Liver (tissue), 9 donors: ENCODE data around the gene ZCWPW1. TPM values are rescaled to one million over a fixed set of nuclear protein-coding genes. Genes with fewer than 3 reads are reported as not detected.
"Not testable (repeated sequence)": the region's sequence is repeated elsewhere in the genome, so short reads cannot be mapped to it uniquely, and the experiment has no call there.

Source experiments
- DNase-seq: peaks from one replicate; pipeline ENCODE4 v3.0.0-alpha.2; 2017; ENCODE audit warnings: low spot score
- H3K27ac ChIP-seq, 2 donors: one replicate each; pipeline ENCODE4 v1.7.0; 2013; ENCODE audit warnings: inconsistent platforms in 2 of 2, low read length in 2 of 2, control low read depth in 1 of 2, low read depth in 1 of 2, mild to moderate bottlenecking in 1 of 2
- H3K27me3 ChIP-seq, 4 donors: one replicate each; pipeline versions ENCODE4 v1.6.1 to v1.7.0; 2013; ENCODE audit warnings: low read length in 3 of 4, inconsistent platforms in 1 of 4, mild to moderate bottlenecking in 1 of 4, moderate library complexity in 1 of 4; ENCODE audit not compliant: control insufficient read depth in 4 of 4, insufficient read depth in 4 of 4
- H3K36me3 ChIP-seq, 4 donors: one replicate each; pipeline versions ENCODE4 v1.6.1 to v1.7.0; 2013; ENCODE audit warnings: low read length in 3 of 4, mild to moderate bottlenecking in 3 of 4, low read depth in 1 of 4, moderate library complexity in 1 of 4; ENCODE audit not compliant: control insufficient read depth in 4 of 4, insufficient read depth in 3 of 4
- H3K4me1 ChIP-seq, 4 donors: one replicate each; pipeline versions ENCODE4 v1.6.1 to v1.7.0; 2013; ENCODE audit warnings: low read length in 3 of 4, mild to moderate bottlenecking in 3 of 4, moderate library complexity in 1 of 4; ENCODE audit not compliant: control insufficient read depth in 4 of 4, insufficient read depth in 4 of 4
- H3K4me3 ChIP-seq, 3 donors: one replicate each; pipeline versions ENCODE4 v1.6.1 to v1.7.0; 2013; ENCODE audit warnings: low read length in 3 of 3, control low read depth in 1 of 3, low read depth in 1 of 3, mild to moderate bottlenecking in 1 of 3
- H3K9ac ChIP-seq, 2 donors: one replicate each; pipeline ENCODE4 v1.7.0; 2013; ENCODE audit warnings: low read length in 2 of 2, mild to moderate bottlenecking in 2 of 2, moderate library complexity in 2 of 2, control low read depth in 1 of 2, low read depth in 1 of 2
- H3K9me3 ChIP-seq, 4 donors: one replicate each; pipeline versions ENCODE4 v1.6.1 to v1.7.0; 2013; ENCODE audit warnings: low read length in 3 of 4; ENCODE audit not compliant: control insufficient read depth in 4 of 4
- EGR1 ChIP-seq, 2 donors: IDR thresholded peaks; 2 replicates each; pipeline ENCODE4 v1.6.1; 2016 to 2018; ENCODE audit warnings: antibody characterized with exemption in 2 of 2, low read depth in 2 of 2
- FOXA1 ChIP-seq: IDR thresholded peaks from 2 replicates; pipeline ENCODE4 v1.6.1; 2016; ENCODE audit warnings: antibody characterized with exemption
- FOXA2 ChIP-seq: IDR thresholded peaks from 2 replicates; pipeline ENCODE4 v1.6.1; 2016; ENCODE audit warnings: antibody characterized with exemption
- GABPA ChIP-seq, 2 donors: IDR thresholded peaks in 1 of 2; conservative IDR thresholded peaks in 1 of 2; 2 replicates each; pipeline ENCODE4 v1.6.1; 2016; ENCODE audit warnings: antibody characterized with exemption in 2 of 2, mild to moderate bottlenecking in 1 of 2, moderate library complexity in 1 of 2
- HNF4A ChIP-seq, 2 donors: conservative IDR thresholded peaks; 2 replicates each; pipeline ENCODE4 v1.6.1; 2016; ENCODE audit warnings: antibody characterized with exemption in 2 of 2, mild to moderate bottlenecking in 2 of 2
- HNF4G ChIP-seq: IDR thresholded peaks from 2 replicates; pipeline ENCODE4 v1.6.1; 2016; ENCODE audit warnings: antibody characterized with exemption
- JUND ChIP-seq, 2 donors: IDR thresholded peaks; 2 replicates each; pipeline ENCODE4 v1.6.1; 2016; ENCODE audit warnings: antibody characterized with exemption in 2 of 2
- NR2F2 ChIP-seq: IDR thresholded peaks from 2 replicates; pipeline ENCODE4 v1.6.1; 2016; ENCODE audit warnings: antibody characterized with exemption
- RAD21 ChIP-seq, 2 donors: IDR thresholded peaks; 2 replicates each; pipeline ENCODE4 v1.6.1; 2016; ENCODE audit warnings: antibody characterized with exemption in 2 of 2, mild to moderate bottlenecking in 2 of 2
- RXRA ChIP-seq, 2 donors: IDR thresholded peaks; 2 replicates each; pipeline ENCODE4 v1.6.1; 2017 to 2018; ENCODE audit warnings: antibody characterized with exemption in 2 of 2, mild to moderate bottlenecking in 1 of 2
- SP1 ChIP-seq: IDR thresholded peaks from 2 replicates; pipeline ENCODE4 v1.6.1; 2018; ENCODE audit warnings: antibody characterized with exemption, mild to moderate bottlenecking
- TAF1 ChIP-seq: conservative IDR thresholded peaks from 2 replicates; pipeline ENCODE4 v1.6.1; 2016; ENCODE audit warnings: antibody characterized with exemption, mild to moderate bottlenecking
- YY1 ChIP-seq: IDR thresholded peaks from 2 replicates; pipeline ENCODE4 v1.6.1; 2016; ENCODE audit warnings: antibody characterized with exemption, mild to moderate bottlenecking
- WGBS: extraction: QIAGEN DNeasy Blood & Tissue Kit; methylation state at CpG from one replicate; pipeline ENCODE4 v1.1.7; 2013; 5-methylcytosine and 5-hydroxymethylcytosine counted together
- polyA plus RNA-seq, 2 donors: library from polyadenylated mRNA; stranded (reverse) in 1 of 2; unstranded in 1 of 2; fragments of 200-250 nt in 1 of 2; fragments of >200 nt in 1 of 2; fragmentation: Nextera tagmentation in 1 of 2; extraction: Ambion mirVana in 1 of 2; gene quantifications; one replicate each; pipeline versions ENCODE4 v1.2.1 to v1.2.3, GENCODE V29; 2013 to 2015
- total RNA-seq, 2 donors: library from RNA; depleted of rRNA; stranded (reverse); fragments of >200 nt; gene quantifications; one replicate each; pipeline ENCODE4 v1.2.3, GENCODE V29; 2014
- TF ChIP-seq, protein P1 (sequence below): IDR thresholded peaks from 2 replicates; pipeline ENCODE4 v1.6.1; 2016; ENCODE audit warnings: antibody characterized with exemption
- TF ChIP-seq, protein P2 (sequence below): fragments of 150-350 bp; IDR thresholded peaks from 2 replicates; pipeline ENCODE4 v1.5.1; 2017; ENCODE audit warnings: improper control_type of control experiment, low read depth, low read length; ENCODE audit not compliant: missing input control
- donor health status: healthy.
- donor health status: healthy.
- donor health status: healthy.
- donor health status: healthy.
- donor health status: healthy.

Gene ZCWPW1
- total and polyA plus RNA-seq, 4 donors, result 1.4 to 3.3 (median 2.8) TPM

DNA sequence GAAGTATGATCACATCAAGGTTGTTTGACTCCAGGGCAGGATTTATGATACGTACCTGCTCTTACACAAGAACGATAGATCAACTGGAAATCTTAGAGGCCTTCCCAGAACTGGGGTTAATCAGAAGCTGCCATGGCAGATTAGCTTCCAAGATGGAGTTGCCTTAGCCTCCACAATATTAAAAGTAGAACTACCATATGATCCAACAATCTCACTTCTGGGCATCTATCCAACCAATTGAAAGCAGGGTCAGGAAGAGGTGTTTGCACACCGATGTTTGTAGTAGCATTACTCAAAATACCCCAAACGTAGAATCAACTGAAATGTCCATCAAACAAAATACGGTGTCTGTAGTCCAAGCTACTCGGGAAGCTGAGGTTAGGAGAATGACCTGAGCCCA, 64.0 kb downstream of the ZCWPW1 start:
- no peak overlapping the region for H3K4me3 ChIP-seq
- 60% methylated on average over 6 of the region's 6 CpGs for WGBS
- peaks cover 7 to 33% (median 24%) of the 10 kb centered on the region in 4 donors for H3K36me3 ChIP-seq
- H3K4me1 ChIP-seq, result no peaks in the 10 kb centered on the region
- no peak overlapping the region for H3K9ac ChIP-seq
- H3K9me3 ChIP-seq, result no peaks in the 10 kb centered on the region
- DNase-seq, result no peak
- no peaks in the 10 kb centered on the region for H3K27me3 ChIP-seq
- TF ChIP-seq NR2F2 (no peak), SP1 (no peak), TAF1 (no peak), JUND (IDR thresholded peaks at IDR 0.05) (no peak), YY1 (no peak), RAD21 (IDR thresholded peaks at IDR 0.05) (no peak)
- TF ChIP-seq, protein P1, sequence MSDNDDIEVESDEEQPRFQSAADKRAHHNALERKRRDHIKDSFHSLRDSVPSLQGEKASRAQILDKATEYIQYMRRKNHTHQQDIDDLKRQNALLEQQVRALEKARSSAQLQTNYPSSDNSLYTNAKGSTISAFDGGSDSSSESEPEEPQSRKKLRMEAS, result no peak
- no peak overlapping the region for H3K27ac ChIP-seq

DNA sequence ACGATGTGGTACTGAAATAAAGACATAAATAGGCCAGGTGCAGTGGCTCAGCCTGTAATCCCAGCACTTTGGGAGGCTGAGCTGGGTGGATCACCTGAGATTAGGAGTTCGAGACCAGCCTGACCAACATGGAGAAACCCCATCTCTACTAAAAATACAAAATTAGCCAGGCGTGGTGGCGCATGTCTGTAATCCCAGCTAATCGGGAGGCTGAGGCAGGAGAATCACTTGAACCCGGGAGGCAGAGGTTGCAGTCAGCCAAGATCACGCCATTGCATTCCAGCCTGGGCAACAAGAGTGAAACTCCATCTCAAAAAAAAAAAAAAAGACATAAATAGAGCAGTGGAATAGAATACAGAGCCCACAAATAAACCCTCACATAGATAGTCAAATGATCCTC, 64.7 kb downstream of the ZCWPW1 start:
- not testable (repeated sequence) for H3K9me3 ChIP-seq, DNase-seq, H3K27ac ChIP-seq, H3K4me1 ChIP-seq, H3K4me3 ChIP-seq, H3K9ac ChIP-seq, H3K27me3 ChIP-seq
- H3K36me3 ChIP-seq, result peaks cover 8 to 40% (median 31%) of the 10 kb centered on the region in 4 donors
- WGBS, result 98% methylated on average over 7 of the region's 7 CpGs

DNA sequence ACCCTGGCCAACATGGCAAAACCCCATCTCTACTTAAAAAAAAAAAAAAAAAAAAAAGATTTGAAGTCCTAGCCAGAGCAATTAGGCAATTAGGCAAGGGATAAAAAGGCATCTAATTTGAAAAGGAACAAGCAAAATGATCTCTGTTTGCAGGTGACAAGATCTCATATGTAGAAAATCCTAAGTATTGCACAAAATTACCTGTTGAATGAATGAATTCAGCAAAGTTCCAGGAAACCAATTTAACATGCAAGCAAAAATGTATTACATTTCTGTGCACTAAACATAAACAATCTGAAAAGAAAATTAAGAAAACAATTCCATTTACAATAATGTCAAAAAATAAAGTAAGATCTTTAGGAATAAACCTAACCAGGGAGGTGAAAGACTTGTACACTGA, 65.4 kb downstream of the ZCWPW1 start:
- H3K9me3 ChIP-seq, result no peaks in the 10 kb centered on the region
- H3K27me3 ChIP-seq, result no peaks in the 10 kb centered on the region
- no peak overlapping the region for H3K4me3 ChIP-seq
- TF ChIP-seq RAD21 (IDR thresholded peaks at IDR 0.05) (no peak), HNF4G (no peak), EGR1 (IDR thresholded peaks at IDR 0.05; ENCODE audit: low read depth in 2 of 2) (no peak), HNF4A (conservative IDR thresholded peaks at IDR 0.05) (no peak), TAF1 (no peak), FOXA1 (no peak), JUND (IDR thresholded peaks at IDR 0.05) (no peak), NR2F2 (no peak), GABPA (IDR thresholded peaks at IDR 0.05 in 1 of 2, conservative IDR thresholded peaks at IDR 0.05 in 1 of 2) (no peak), YY1 (no peak), RXRA (IDR thresholded peaks at IDR 0.05) (no peak), FOXA2 (no peak)
- TF ChIP-seq, protein P2, sequence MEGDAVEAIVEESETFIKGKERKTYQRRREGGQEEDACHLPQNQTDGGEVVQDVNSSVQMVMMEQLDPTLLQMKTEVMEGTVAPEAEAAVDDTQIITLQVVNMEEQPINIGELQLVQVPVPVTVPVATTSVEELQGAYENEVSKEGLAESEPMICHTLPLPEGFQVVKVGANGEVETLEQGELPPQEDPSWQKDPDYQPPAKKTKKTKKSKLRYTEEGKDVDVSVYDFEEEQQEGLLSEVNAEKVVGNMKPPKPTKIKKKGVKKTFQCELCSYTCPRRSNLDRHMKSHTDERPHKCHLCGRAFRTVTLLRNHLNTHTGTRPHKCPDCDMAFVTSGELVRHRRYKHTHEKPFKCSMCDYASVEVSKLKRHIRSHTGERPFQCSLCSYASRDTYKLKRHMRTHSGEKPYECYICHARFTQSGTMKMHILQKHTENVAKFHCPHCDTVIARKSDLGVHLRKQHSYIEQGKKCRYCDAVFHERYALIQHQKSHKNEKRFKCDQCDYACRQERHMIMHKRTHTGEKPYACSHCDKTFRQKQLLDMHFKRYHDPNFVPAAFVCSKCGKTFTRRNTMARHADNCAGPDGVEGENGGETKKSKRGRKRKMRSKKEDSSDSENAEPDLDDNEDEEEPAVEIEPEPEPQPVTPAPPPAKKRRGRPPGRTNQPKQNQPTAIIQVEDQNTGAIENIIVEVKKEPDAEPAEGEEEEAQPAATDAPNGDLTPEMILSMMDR, result no peak
- TF ChIP-seq, protein P1, result no peak
- peaks cover 10 to 47% (median 32%) of the 10 kb centered on the region in 4 donors for H3K36me3 ChIP-seq
- no peaks in the 10 kb centered on the region for H3K4me1 ChIP-seq
- no peak overlapping the region for H3K9ac ChIP-seq
- DNase-seq, result no peak
- no peak overlapping the region for H3K27ac ChIP-seq
